OCI-LY3 (cell line): ENCODE results near the gene CLVS2.

Experiments used
- H2AFZ ChIP-seq: fragments of 200-600, 300-600 bp; shearing (Covaris generic); 2 replicates; pipeline ENCODE4 v1.6.0; 2014; ENCODE audit warnings: antibody characterized with exemption, low read depth, low read length
- H3K27ac ChIP-seq: fragments of 200-600, 300-600 bp; sonication (generic); 2 replicates; pipeline ENCODE4 v1.5.1; 2014; ENCODE audit warnings: mild to moderate bottlenecking, low read length, moderate library complexity, mixed read lengths
- H3K27me3 ChIP-seq: fragments of 200-600, 300-600 bp; sonication (generic); 2 replicates; pipeline ENCODE4 v1.6.1; 2014; ENCODE audit warnings: low read depth, low read length, mixed read lengths
- H3K36me3 ChIP-seq: fragments of 200-600, 300-600 bp; sonication (generic); replicated peaks from 2 replicates; pipeline ENCODE3; 2014; ENCODE audit warnings: low read depth, low read length, mixed read lengths
- H3K4me1 ChIP-seq: fragments of 300-600, 200-600 bp; sonication (generic); 2 replicates; pipeline ENCODE4 v1.6.1; 2014; ENCODE audit warnings: low read length, mixed read lengths
- H3K4me2 ChIP-seq: fragments of 200-600, 300-600 bp; sonication (generic); 2 replicates; pipeline ENCODE4 v1.6.1; 2014; ENCODE audit warnings: low read length, mixed read lengths
- H3K4me3 ChIP-seq: fragments of 300-600, 200-600 bp; sonication (generic); 2 replicates; pipeline ENCODE4 v1.5.1; 2014; ENCODE audit warnings: antibody characterized with exemption, mild to moderate bottlenecking, low read length, moderate library complexity
- H3K79me2 ChIP-seq: fragments of 300-600, 200-600 bp; shearing (Covaris generic); 2 replicates; pipeline ENCODE4 v1.6.1; 2014; ENCODE audit warnings: mild to moderate bottlenecking, low read length, mixed read lengths
- H3K9ac ChIP-seq: fragments of 300-600, 200-600 bp; shearing (Covaris generic); 2 replicates; pipeline ENCODE4 v1.6.0; 2014; ENCODE audit warnings: mild to moderate bottlenecking, low read length, moderate library complexity
- H3K9me3 ChIP-seq: fragments of 200-600, 300-600 bp; shearing (Covaris generic); 2 replicates; pipeline ENCODE4 v1.6.1; 2014; ENCODE audit warnings: low read length, mixed read lengths; ENCODE audit not compliant: insufficient read depth
- H4K20me1 ChIP-seq: fragments of 200-600, 300-600 bp; sonication (generic); 2 replicates; pipeline ENCODE4 v1.6.1; 2016; ENCODE audit warnings: low read length, mixed read lengths; ENCODE audit not compliant: insufficient read depth
- CTCF ChIP-seq: fragments of 200-600, 300-600 bp; sonication (generic); IDR thresholded peaks from 2 replicates; pipeline ENCODE4 v1.5.1; 2014; ENCODE audit warnings: antibody characterized with exemption, low read length, low read depth
- EZH2phosphoT487 ChIP-seq: fragments of 200-600 bp; shearing (Covaris generic); IDR thresholded peaks from 2 replicates; pipeline ENCODE4 v1.6.1; 2018; ENCODE audit warnings: antibody characterized with exemption, mixed run types, low read depth

The CLVS2 gene

DNA sequence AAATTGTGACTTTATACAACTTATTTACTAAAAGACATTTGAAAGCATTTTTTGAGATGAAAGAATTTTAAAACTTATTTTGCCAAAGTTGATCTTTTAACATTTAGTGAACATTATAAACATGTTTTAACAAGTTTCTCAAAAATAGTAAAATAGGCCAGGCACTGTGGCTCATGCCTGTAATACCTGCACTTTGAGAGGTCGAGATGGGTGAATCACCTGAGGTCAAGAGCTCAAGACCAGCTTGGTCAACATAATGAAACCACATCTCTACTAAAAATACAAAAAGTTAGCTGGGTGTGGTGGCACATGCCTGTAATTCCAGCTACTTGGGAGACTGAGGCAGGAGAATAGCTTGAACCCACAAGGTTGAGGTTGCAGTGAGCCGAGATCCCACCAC is 78.6 kb downstream of the CLVS2 start:
- H3K27ac ChIP-seq, result no peak overlapping the region

GRCh38 chr6:123085403-123085802 is 89.4 kb downstream of the CLVS2 start:
- H3K4me1 ChIP-seq, result no peaks in the 10 kb centered on the region
- no peak overlapping the region for H3K4me2 ChIP-seq
- H3K27me3 ChIP-seq, result no peaks in the 10 kb centered on the region
- H3K9me3 ChIP-seq, result no peaks in the 10 kb centered on the region
- no peak overlapping the region for H3K4me3 ChIP-seq
- no peaks in the 10 kb centered on the region for H4K20me1 ChIP-seq
- TF ChIP-seq EZH2phosphoT487 (no peak), CTCF (no peak)
- H3K79me2 ChIP-seq, result no peaks in the 10 kb centered on the region
- no peaks in the 10 kb centered on the region for H3K36me3 ChIP-seq
- no peak overlapping the region for H2AFZ ChIP-seq
- no peak overlapping the region for H3K9ac ChIP-seq
- H3K27ac ChIP-seq, result no peak overlapping the region

More for the DNA sequence above, 78.6 kb downstream of the CLVS2 start:
- no peak overlapping the region for H3K9ac ChIP-seq
- no peaks in the 10 kb centered on the region for H3K27me3 ChIP-seq
- H3K4me1 ChIP-seq, result no peaks in the 10 kb centered on the region
- no peak overlapping the region for H2AFZ ChIP-seq
- H3K79me2 ChIP-seq, result no peaks in the 10 kb centered on the region
- no peaks in the 10 kb centered on the region for H3K9me3 ChIP-seq
- no peak for TF ChIP-seq CTCF
- no peak for TF ChIP-seq EZH2phosphoT487
- H3K4me3 ChIP-seq, result no peak overlapping the region
- no peaks in the 10 kb centered on the region for H4K20me1 ChIP-seq
- no peaks in the 10 kb centered on the region for H3K36me3 ChIP-seq
- no peak overlapping the region for H3K4me2 ChIP-seq

GRCh38 chr6:123089226-123089625 is 93.2 kb downstream of the CLVS2 start:
- H3K9me3 ChIP-seq, result no peaks in the 10 kb centered on the region
- no peak overlapping the region for H2AFZ ChIP-seq
- H4K20me1 ChIP-seq, result no peaks in the 10 kb centered on the region
- no peak overlapping the region for H3K4me2 ChIP-seq
- H3K4me1 ChIP-seq, result no peaks in the 10 kb centered on the region
- no peak overlapping the region for H3K9ac ChIP-seq
- no peak overlapping the region for H3K27ac ChIP-seq
- TF ChIP-seq CTCF, result no peak
- TF ChIP-seq EZH2phosphoT487, result no peak
- no peak overlapping the region for H3K4me3 ChIP-seq
- no peaks in the 10 kb centered on the region for H3K36me3 ChIP-seq
- H3K79me2 ChIP-seq, result no peaks in the 10 kb centered on the region
- H3K27me3 ChIP-seq, result no peaks in the 10 kb centered on the region

DNA sequence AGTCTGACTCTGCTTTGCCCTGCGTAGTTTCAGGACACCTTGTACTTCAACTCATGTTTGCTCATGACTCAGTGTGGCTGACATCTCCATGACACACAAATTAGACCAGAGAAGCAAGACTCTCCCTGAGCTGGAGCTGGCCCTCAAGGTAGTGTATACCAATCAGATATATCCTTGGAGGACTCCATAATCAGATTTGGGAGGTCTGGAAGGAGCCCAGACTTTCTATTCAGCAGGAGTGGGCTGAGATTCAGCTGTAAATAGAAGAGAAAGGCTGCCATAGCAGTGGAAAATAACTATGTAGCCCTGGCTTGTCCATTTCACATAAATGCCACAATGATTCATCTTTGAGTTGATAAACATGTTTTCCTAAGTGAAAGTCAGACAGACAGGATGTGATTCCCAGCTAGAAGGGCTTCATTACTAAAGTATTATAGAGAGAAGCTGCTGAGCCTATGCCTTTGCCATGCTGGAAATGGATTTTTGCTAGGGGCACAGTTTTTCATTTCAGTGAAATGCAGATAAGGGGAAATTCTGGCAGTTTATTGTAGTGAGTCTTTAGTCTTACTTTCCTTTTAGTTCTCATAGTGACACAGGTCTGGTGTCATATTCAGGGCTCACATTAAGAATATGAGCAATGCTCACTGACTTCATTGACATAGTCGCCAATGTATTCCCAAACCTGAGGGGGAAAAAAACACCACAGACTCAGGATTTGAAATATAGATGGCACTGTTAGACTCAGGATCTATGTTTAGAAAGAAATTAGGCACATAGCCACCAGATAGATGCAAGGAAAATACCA is 95.3 kb downstream of the CLVS2 start:
- H3K79me2 ChIP-seq, result no peaks in the 10 kb centered on the region
- no peak overlapping the region for H2AFZ ChIP-seq
- H3K27ac ChIP-seq, result no peak overlapping the region
- H3K4me1 ChIP-seq, result no peaks in the 10 kb centered on the region
- H3K4me3 ChIP-seq, result no peak overlapping the region
- no peaks in the 10 kb centered on the region for H3K36me3 ChIP-seq
- H4K20me1 ChIP-seq, result no peaks in the 10 kb centered on the region
- no peak overlapping the region for H3K4me2 ChIP-seq
- H3K9me3 ChIP-seq, result no peaks in the 10 kb centered on the region
- TF ChIP-seq CTCF, result no peak
- TF ChIP-seq EZH2phosphoT487, result no peak
- no peaks in the 10 kb centered on the region for H3K27me3 ChIP-seq
- no peak overlapping the region for H3K9ac ChIP-seq
